Effector memory CD8-positive, alpha-beta T cell (primary cell): ENCODE measurements around the gene CAPN15.
"Not testable (repeated sequence)": the region's sequence is repeated elsewhere in the genome, so short reads cannot be mapped to it uniquely, and the experiment has no call there.

Experiments used
- ATAC-seq: fragments of 150-1000 bp; cut with Tn5 transposase; replicated peaks from 2 replicates; pipeline ENCODE4 v1.10.0; 2021; ENCODE audit warnings: mild to moderate bottlenecking, moderate library complexity
- DNase-seq, 3 experiments: peaks; one replicate each; pipeline ENCODE4 v3.0.0; 2021
- H3K27ac Mint-ChIP-seq, 2 donors: one replicate each; pipeline ENCODE4 v1.8.0; 2022; ENCODE audit warnings: mild to moderate bottlenecking in 2 of 2, mixed read lengths in 2 of 2, moderate library complexity in 2 of 2
- H3K27me3 Mint-ChIP-seq, 2 donors: one replicate each; pipeline ENCODE4 v1.8.0; 2022; ENCODE audit warnings: mixed read lengths in 2 of 2
- H3K36me3 Mint-ChIP-seq: one replicate; pipeline ENCODE4 v1.8.0; 2022; ENCODE audit warnings: mild to moderate bottlenecking, moderate library complexity, mixed read lengths; ENCODE audit not compliant: insufficient read depth
- H3K4me1 Mint-ChIP-seq, 2 donors: one replicate each; pipeline ENCODE4 v1.8.0; 2022; ENCODE audit warnings: low read depth in 2 of 2, mixed read lengths in 2 of 2
- H3K4me3 Mint-ChIP-seq, 2 donors: one replicate each; pipeline ENCODE4 v1.8.0; 2022; ENCODE audit warnings: mild to moderate bottlenecking in 2 of 2, mixed read lengths in 2 of 2, moderate library complexity in 2 of 2
- H3K9me3 Mint-ChIP-seq, 2 donors: one replicate each; pipeline ENCODE4 v1.8.0; 2022; ENCODE audit warnings: mixed read lengths in 2 of 2

The CAPN15 gene

GRCh38 chr16:499924-500323, 27.6 kb upstream of the CAPN15 start:
- no peaks in the 10 kb centered on the region for H3K27me3 Mint-ChIP-seq
- no peaks in the 10 kb centered on the region for H3K9me3 Mint-ChIP-seq
- no peak for DNase-seq
- ATAC-seq = no peak
- H3K4me3 Mint-ChIP-seq = no peak overlapping the region
- peaks cover 0 to 1% of the 10 kb centered on the region in 2 donors for H3K4me1 Mint-ChIP-seq
- peaks cover 9% of the 10 kb centered on the region for H3K36me3 Mint-ChIP-seq
- H3K27ac Mint-ChIP-seq = no peak overlapping the region

GRCh38 chr16:500709-501108, 26.8 kb upstream of the CAPN15 start:
- ATAC-seq (no peak), DNase-seq (no peak)
- H3K4me1 Mint-ChIP-seq = no peaks in the 10 kb centered on the region
- H3K4me3 Mint-ChIP-seq = no peak overlapping the region
- no peaks in the 10 kb centered on the region for H3K27me3 Mint-ChIP-seq
- H3K36me3 Mint-ChIP-seq = peaks cover 9% of the 10 kb centered on the region
- H3K27ac Mint-ChIP-seq = no peak overlapping the region
- H3K9me3 Mint-ChIP-seq = no peaks in the 10 kb centered on the region

GRCh38 chr16:502179-502943, 25.2 kb upstream of the CAPN15 start:
- Mint-ChIP-seq H3K36me3 (peaks cover 9% of the 10 kb centered on the region), H3K4me1 (no peaks in the 10 kb centered on the region)

GRCh38 chr16:503150-504071, 24.1 kb upstream of the CAPN15 start:
- Mint-ChIP-seq H3K9me3 (no peaks in the 10 kb centered on the region), H3K27ac (peak overlapping the region in 1 of 2 donors; percentile 79), H3K4me1 (no peaks in the 10 kb centered on the region), H3K27me3 (no peaks in the 10 kb centered on the region), H3K36me3 (peaks cover 9% of the 10 kb centered on the region), H3K4me3 (no peak overlapping the region)
- DNase-seq (no peak), ATAC-seq (no peak)

More at GRCh38 chr16:502179-502943, 25.2 kb upstream of the CAPN15 start:
- DNase-seq (no peak), ATAC-seq (no peak)
- Mint-ChIP-seq H3K9me3 (no peaks in the 10 kb centered on the region), H3K27me3 (no peaks in the 10 kb centered on the region), H3K27ac (peak overlapping the region in 1 of 2 donors; percentile 79), H3K4me3 (no peak overlapping the region)

GRCh38 chr16:505479-506245, 21.9 kb upstream of the CAPN15 start:
- Mint-ChIP-seq H3K9me3 (no peaks in the 10 kb centered on the region), H3K36me3 (peaks cover 2% of the 10 kb centered on the region), H3K4me1 (no peaks in the 10 kb centered on the region), H3K4me3 (no peak overlapping the region), H3K27ac (peak overlapping the region in 1 of 2 donors; percentile 55), H3K27me3 (no peaks in the 10 kb centered on the region)
- ATAC-seq (no peak), DNase-seq (no peak)

GRCh38 chr16:506246-506546, 21.3 kb upstream of the CAPN15 start:
- no peaks in the 10 kb centered on the region for H3K4me1 Mint-ChIP-seq
- no peak overlapping the region for H3K27ac Mint-ChIP-seq
- H3K27me3 Mint-ChIP-seq = no peaks in the 10 kb centered on the region
- H3K36me3 Mint-ChIP-seq = peaks cover 2% of the 10 kb centered on the region
- H3K4me3 Mint-ChIP-seq = no peak overlapping the region
- no peaks in the 10 kb centered on the region for H3K9me3 Mint-ChIP-seq
- no peak for ATAC-seq
- DNase-seq = no peak

- H3K27ac Mint-ChIP-seq, H3K4me3 Mint-ChIP-seq, H3K27me3 Mint-ChIP-seq: not testable (repeated sequence)
These were observed 20.0 kb upstream of the CAPN15 start for GRCh38 chr16:507527-507926.

GRCh38 chr16:507996-508395, 19.5 kb upstream of the CAPN15 start:
- no peak for ATAC-seq
- no peak for DNase-seq
- peaks cover 2% of the 10 kb centered on the region for H3K36me3 Mint-ChIP-seq
- H3K4me3 Mint-ChIP-seq = no peak overlapping the region
- no peaks in the 10 kb centered on the region for H3K27me3 Mint-ChIP-seq
- H3K27ac Mint-ChIP-seq = no peak overlapping the region
- no peaks in the 10 kb centered on the region for H3K9me3 Mint-ChIP-seq
- H3K4me1 Mint-ChIP-seq = no peaks in the 10 kb centered on the region

More at GRCh38 chr16:507527-507926, 20.0 kb upstream of the CAPN15 start:
- H3K4me1 Mint-ChIP-seq, ATAC-seq, H3K36me3 Mint-ChIP-seq, DNase-seq, H3K9me3 Mint-ChIP-seq: not testable (repeated sequence)

GRCh38 chr16:508884-509736, 18.4 kb upstream of the CAPN15 start:
- no peak for ATAC-seq
- DNase-seq = no peak
- Mint-ChIP-seq H3K27ac (peak overlapping the region in 1 of 2 donors; percentile 46), H3K9me3 (no peaks in the 10 kb centered on the region), H3K36me3 (peaks cover 2% of the 10 kb centered on the region), H3K4me3 (no peak overlapping the region), H3K4me1 (no peaks in the 10 kb centered on the region), H3K27me3 (no peaks in the 10 kb centered on the region)

- Mint-ChIP-seq H3K27ac (no peak overlapping the region), H3K4me1 (no peaks in the 10 kb centered on the region), H3K27me3 (no peaks in the 10 kb centered on the region), H3K9me3 (no peaks in the 10 kb centered on the region), H3K4me3 (no peak overlapping the region), H3K36me3 (peaks cover 2% of the 10 kb centered on the region)
- ATAC-seq (no peak), DNase-seq (no peak)
These were observed 17.3 kb upstream of the CAPN15 start for GRCh38 chr16:510066-510825.

GRCh38 chr16:512802-513201, 14.7 kb upstream of the CAPN15 start:
- Mint-ChIP-seq H3K27ac (no peak overlapping the region), H3K27me3 (no peaks in the 10 kb centered on the region), H3K4me3 (no peak overlapping the region), H3K9me3 (no peaks in the 10 kb centered on the region), H3K36me3 (peaks cover 2% of the 10 kb centered on the region), H3K4me1 (no peaks in the 10 kb centered on the region)
- no peak for DNase-seq
- no peak for ATAC-seq

GRCh38 chr16:513950-514349, 13.6 kb upstream of the CAPN15 start:
- ATAC-seq (no peak), DNase-seq (no peak)
- no peaks in the 10 kb centered on the region for H3K9me3 Mint-ChIP-seq
- H3K27me3 Mint-ChIP-seq = no peaks in the 10 kb centered on the region
- H3K27ac Mint-ChIP-seq = no peak overlapping the region
- no peak overlapping the region for H3K4me3 Mint-ChIP-seq
- no peaks in the 10 kb centered on the region for H3K4me1 Mint-ChIP-seq
- H3K36me3 Mint-ChIP-seq = peaks cover 5% of the 10 kb centered on the region
